Activated CD8-positive, alpha-beta memory T cell treated with anti-CD3 and anti-CD28 coated beads, Interleukin-2, amount 50 U/mL, for 48 hours (primary cell): ENCODE measurements around the gene CCDC85C.
A peak's percentile ranks its signal among the peaks of the same experiment; 100 is the strongest.

ENCODE experiments used
- DNase-seq: peaks from one replicate; pipeline ENCODE4 v3.0.0-alpha.2; 2020

The CCDC85C gene

GRCh38 chr14:99604766-99605298 lies 825 bp upstream of the CCDC85C start:
- no peak for DNase-seq

- peak; percentile 95 for DNase-seq
Observed at GRCh38 chr14:99604278-99604765, 315 bp upstream of the CCDC85C start.

GRCh38 chr14:99602788-99603415 lies 1.1 kb downstream of the CCDC85C start:
- DNase-seq = no peak

- no peak for DNase-seq
Observed at GRCh38 chr14:99602054-99602787, 1.8 kb downstream of the CCDC85C start.

- DNase-seq = no peak
Observed at GRCh38 chr14:99601361-99601831, 2.6 kb downstream of the CCDC85C start.

- DNase-seq = no peak
Observed at GRCh38 chr14:99600232-99600888, 3.6 kb downstream of the CCDC85C start.

GRCh38 chr14:99599393-99599792 lies 4.6 kb downstream of the CCDC85C start:
- DNase-seq = no peak

- DNase-seq = no peak
Observed at GRCh38 chr14:99598774-99599173, 5.2 kb downstream of the CCDC85C start.

- no peak for DNase-seq
Observed at GRCh38 chr14:99597911-99598600, 6.0 kb downstream of the CCDC85C start.

- DNase-seq = no peak
Observed at GRCh38 chr14:99596772-99597171, 7.2 kb downstream of the CCDC85C start.

- no peak for DNase-seq
Observed at GRCh38 chr14:99596071-99596627, 7.9 kb downstream of the CCDC85C start.

GRCh38 chr14:99595524-99595923 lies 8.5 kb downstream of the CCDC85C start:
- no peak for DNase-seq

- DNase-seq = peak; percentile 64
Observed at GRCh38 chr14:99595034-99595433, 9.0 kb downstream of the CCDC85C start.

GRCh38 chr14:99593971-99594841 lies 9.8 kb downstream of the CCDC85C start:
- no peak for DNase-seq

GRCh38 chr14:99592933-99593753 lies 10.9 kb downstream of the CCDC85C start:
- no peak for DNase-seq

- DNase-seq = no peak
Observed at GRCh38 chr14:99592394-99592793, 11.6 kb downstream of the CCDC85C start.

- DNase-seq = no peak
Observed at GRCh38 chr14:99590746-99591555, 13.1 kb downstream of the CCDC85C start.

- DNase-seq = no peak
Observed at GRCh38 chr14:99589651-99590530, 14.1 kb downstream of the CCDC85C start.

GRCh38 chr14:99589031-99589441 lies 15.0 kb downstream of the CCDC85C start:
- DNase-seq = no peak
